Retina (tissue), 1 donor: Measurements from ENCODE around the gene FAM81B.

Experiments
- DNase-seq: peaks from one replicate; pipeline ENCODE4 v3.0.0-alpha.2; 2016

FAM81B gene

GRCh38 chr5:95403996-95404395 lies 12.8 kb downstream of the FAM81B start:
- DNase-seq, result no peak

- DNase-seq, result no peak
Observed at GRCh38 chr5:95406426-95407090, 15.4 kb downstream of the FAM81B start.

- DNase-seq, result no peak
Observed at GRCh38 chr5:95410279-95410678, 19.1 kb downstream of the FAM81B start.

- DNase-seq, result no peak
Observed at GRCh38 chr5:95411474-95411873, 20.3 kb downstream of the FAM81B start.

- DNase-seq, result no peak
Observed at GRCh38 chr5:95414451-95414850, 23.3 kb downstream of the FAM81B start.

- DNase-seq, result no peak
Observed at GRCh38 chr5:95417971-95418370, 26.8 kb downstream of the FAM81B start.

- DNase-seq, result no peak
Observed at GRCh38 chr5:95422838-95423237, 31.7 kb downstream of the FAM81B start.

GRCh38 chr5:95424016-95424415 lies 32.9 kb downstream of the FAM81B start:
- no peak for DNase-seq

- DNase-seq, result no peak
Observed at GRCh38 chr5:95424526-95424925, 33.4 kb downstream of the FAM81B start.

GRCh38 chr5:95426227-95426626 lies 35.1 kb downstream of the FAM81B start:
- no peak for DNase-seq

GRCh38 chr5:95432779-95433178 lies 41.6 kb downstream of the FAM81B start:
- no peak for DNase-seq

- DNase-seq, result no peak
Observed at GRCh38 chr5:95439801-95440493, 48.8 kb downstream of the FAM81B start.

- DNase-seq, result no peak
Observed at GRCh38 chr5:95440825-95441224, 49.7 kb downstream of the FAM81B start.

GRCh38 chr5:95441636-95442035 lies 50.5 kb downstream of the FAM81B start:
- no peak for DNase-seq

GRCh38 chr5:95445442-95445841 lies 54.3 kb downstream of the FAM81B start:
- no peak for DNase-seq

- no peak for DNase-seq
Observed at GRCh38 chr5:95445995-95446394, 54.8 kb downstream of the FAM81B start.

- DNase-seq, result no peak
Observed at GRCh38 chr5:95446560-95447221, 55.5 kb downstream of the FAM81B start.

- DNase-seq, result no peak
Observed at GRCh38 chr5:95447961-95448360, 56.8 kb downstream of the FAM81B start.

- DNase-seq, result peak; percentile 37
Observed at GRCh38 chr5:95448789-95449188, 57.6 kb downstream of the FAM81B start.

- no peak for DNase-seq
Observed at GRCh38 chr5:95449460-95449859, 58.3 kb downstream of the FAM81B start.

GRCh38 chr5:95454536-95454935 lies 63.4 kb downstream of the FAM81B start:
- DNase-seq, result no peak

GRCh38 chr5:95460665-95461064 lies 69.5 kb downstream of the FAM81B start:
- no peak for DNase-seq

- DNase-seq, result no peak
Observed at GRCh38 chr5:95471487-95471886, 80.3 kb downstream of the FAM81B start.

- no peak for DNase-seq
Observed at GRCh38 chr5:95471942-95472341, 80.8 kb downstream of the FAM81B start.
